ENCODE data around the gene ATAD3A. TPM values are rescaled to one million over a fixed set of nuclear protein-coding genes. Genes with fewer than 3 reads are reported as not detected.
"Not testable (repeated sequence)": the region's sequence is repeated elsewhere in the genome, so short reads cannot be mapped to it uniquely, and the experiment has no call there.

The ATAD3A gene
- total RNA-seq, 2 donors from 2014 or later: 15.8 to 20.8 TPM

- H3K9me3 ChIP-seq: no peaks in the 10 kb centered on the region
- no peak overlapping the region for H3K27ac ChIP-seq
- peaks cover 16 to 26% of the 10 kb centered on the region in 2 donors for H3K36me3 ChIP-seq (replicated peaks in 1 of 2; ENCODE audit: insufficient read depth in 1 of 2, low read depth in 2 of 2)
- intact Hi-C loops (cut with DNase I): no loop called here
- no peak overlapping the region for H3K4me3 ChIP-seq
- 88 to 93% methylated on average over 26 to 31 of the region's 42 CpGs for WGBS, 2 donors
- H3K27me3 ChIP-seq: no peaks in the 10 kb centered on the region
- TF ChIP-seq POLR2A (IDR thresholded peaks at IDR 0.05) (no peak), CTCF (IDR thresholded peaks at IDR 0.05) (no peak)
- no peak for DNase-seq
- no peaks in the 10 kb centered on the region for H3K4me1 ChIP-seq
- ATAC-seq: no peak
Observed at GRCh38 chr1:1479547-1480487, 32.1 kb upstream of the ATAD3A start.

- DNase-seq; ATAC-seq; H3K4me1 ChIP-seq; H3K27ac ChIP-seq; H3K27me3 ChIP-seq; H3K9me3 ChIP-seq; intact Hi-C loops (cut with DNase I); H3K4me3 ChIP-seq: not testable (repeated sequence)
- WGBS, 2 donors: 92 to 98% methylated on average over 10 to 16 of the region's 16 CpGs
- peaks cover 16 to 26% of the 10 kb centered on the region in 2 donors for H3K36me3 ChIP-seq (replicated peaks in 1 of 2; ENCODE audit: insufficient read depth in 1 of 2, low read depth in 2 of 2)
Observed at GRCh38 chr1:1480488-1480867, 31.5 kb upstream of the ATAD3A start.

GRCh38 chr1:1481811-1482210, 30.2 kb upstream of the ATAD3A start:
- H3K36me3 ChIP-seq (replicated peaks in 1 of 2; ENCODE audit: insufficient read depth in 1 of 2, low read depth in 2 of 2): peaks cover 16 to 26% of the 10 kb centered on the region in 2 donors
- DNase-seq; H3K4me3 ChIP-seq; H3K4me1 ChIP-seq; intact Hi-C loops (cut with DNase I); ATAC-seq; H3K27ac ChIP-seq; H3K27me3 ChIP-seq; H3K9me3 ChIP-seq: not testable (repeated sequence)
- 96% methylated on average over 26 of the region's 30 CpGs; no CpG with 5 or more reads in 1 of the 2 donors for WGBS, 2 donors

- Histone ChIP-seq H3K27me3 (no peaks in the 10 kb centered on the region), H3K4me1 (no peaks in the 10 kb centered on the region), H3K9me3 (no peaks in the 10 kb centered on the region), H3K27ac (no peak overlapping the region), H3K36me3 (replicated peaks in 1 of 2; ENCODE audit: insufficient read depth in 1 of 2, low read depth in 2 of 2) (peaks cover 16 to 28% of the 10 kb centered on the region in 2 donors), H3K4me3 (no peak overlapping the region)
- TF ChIP-seq POLR2A (IDR thresholded peaks at IDR 0.05) (no peak), CTCF (IDR thresholded peaks at IDR 0.05) (no peak)
- DNase-seq (no peak), ATAC-seq (no peak)
- intact Hi-C loops (cut with DNase I): no loop called here
- 94 to 95% methylated on average over 14 of the region's 14 CpGs for WGBS, 2 donors
Observed at GRCh38 chr1:1482856-1483255, 29.1 kb upstream of the ATAD3A start.

- Histone ChIP-seq H3K9me3 (no peaks in the 10 kb centered on the region), H3K4me1 (no peaks in the 10 kb centered on the region), H3K27ac (no peak overlapping the region), H3K4me3 (no peak overlapping the region), H3K36me3 (replicated peaks in 1 of 2; ENCODE audit: insufficient read depth in 1 of 2, low read depth in 2 of 2) (peaks cover 16 to 28% of the 10 kb centered on the region in 2 donors), H3K27me3 (no peaks in the 10 kb centered on the region)
- DNase-seq (no peak), ATAC-seq (no peak)
- no peak for TF ChIP-seq CTCF (IDR thresholded peaks at IDR 0.05)
- TF ChIP-seq POLR2A (IDR thresholded peaks at IDR 0.05): no peak
- WGBS, 2 donors: 90 to 100% methylated on average over 4 to 16 of the region's 16 CpGs
- intact Hi-C loops (cut with DNase I): no loop called here
Observed at GRCh38 chr1:1483714-1484113, 28.2 kb upstream of the ATAD3A start.

- ATAC-seq; H3K9me3 ChIP-seq; H3K4me3 ChIP-seq; intact Hi-C loops (cut with DNase I); DNase-seq; H3K27me3 ChIP-seq; H3K27ac ChIP-seq; H3K4me1 ChIP-seq: not testable (repeated sequence)
- H3K36me3 ChIP-seq (replicated peaks in 1 of 2; ENCODE audit: insufficient read depth in 1 of 2, low read depth in 2 of 2): peaks cover 9 to 20% of the 10 kb centered on the region in 2 donors
- 96 to 100% methylated on average over 9 to 29 of the region's 46 CpGs for WGBS, 2 donors
Observed at GRCh38 chr1:1484976-1485750, 26.8 kb upstream of the ATAD3A start.

DNA sequence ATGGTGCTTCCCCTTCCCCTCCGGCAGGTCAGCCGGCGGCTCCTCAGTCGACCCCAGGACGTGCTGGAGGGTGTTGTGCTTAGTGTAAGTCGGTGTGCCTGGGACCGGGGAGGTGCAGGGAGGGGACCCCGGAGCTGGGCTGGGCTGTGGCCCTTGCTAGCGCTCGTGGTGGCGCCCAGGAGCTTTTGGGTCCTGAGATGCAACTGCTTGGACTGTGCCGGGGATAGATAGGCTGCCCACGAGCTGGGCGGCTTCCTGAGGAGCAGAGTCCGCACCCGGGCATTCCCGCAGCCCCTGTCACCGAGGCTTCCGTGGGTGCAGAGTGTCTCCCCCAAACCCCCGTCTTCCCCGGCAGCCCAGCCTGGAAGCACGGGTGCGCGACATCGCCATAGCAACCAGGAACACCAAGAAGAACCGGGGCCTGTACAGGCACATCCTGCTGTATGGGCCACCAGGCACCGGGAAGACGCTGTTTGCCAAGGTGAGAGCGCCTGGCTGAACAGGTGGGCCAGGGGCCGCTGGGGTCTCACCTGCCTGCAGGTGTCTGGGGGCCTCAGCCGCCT, 26.1 kb upstream of the ATAD3A start:
- H3K4me3 ChIP-seq; intact Hi-C loops (cut with DNase I); H3K27ac ChIP-seq; H3K27me3 ChIP-seq; H3K4me1 ChIP-seq; H3K9me3 ChIP-seq; DNase-seq; ATAC-seq: not testable (repeated sequence)
- 94 to 100% methylated on average over 2 to 16 of the region's 31 CpGs for WGBS, 2 donors
- H3K36me3 ChIP-seq (replicated peaks in 1 of 2; ENCODE audit: insufficient read depth in 1 of 2, low read depth in 2 of 2): peaks cover 13 to 20% of the 10 kb centered on the region in 2 donors
